HG02610 (cell line): ENCODE data around the gene PLPPR3.

Experiments
- ATAC-seq: cut with Tn5 transposase; IDR thresholded peaks from one replicate; pipeline ENCODE4 v1.9.1; 2021; ENCODE audit warnings: mild to moderate bottlenecking, moderate library complexity; ENCODE audit not compliant: unreplicated experiment

Gene PLPPR3

GRCh38 chr19:797528-798414 is 24.0 kb downstream of the PLPPR3 start:
- ATAC-seq, result peak; percentile 35

GRCh38 chr19:796692-797527 is 24.8 kb downstream of the PLPPR3 start, which contains the start of gene PTBP1:
Gene PTBP1, plus strand, starts transcription at chr19:797452. Its CDS starts 46 bp downstream, at chr19:797498.
- ATAC-seq, result peak; percentile 79

GRCh38 chr19:795691-796581 is 25.8 kb downstream of the PLPPR3 start:
- no peak for ATAC-seq

GRCh38 chr19:795073-795611 is 26.6 kb downstream of the PLPPR3 start:
- ATAC-seq, result no peak

GRCh38 chr19:793806-794205 is 27.9 kb downstream of the PLPPR3 start:
- no peak for ATAC-seq

GRCh38 chr19:792306-792885 is 29.4 kb downstream of the PLPPR3 start:
- ATAC-seq, result no peak

GRCh38 chr19:791567-792305 is 30.0 kb downstream of the PLPPR3 start:
- no peak for ATAC-seq

- no peak for ATAC-seq
Observed at GRCh38 chr19:791007-791566, 30.7 kb downstream of the PLPPR3 start.

- ATAC-seq, result no peak
Observed at GRCh38 chr19:789701-790060, 32.1 kb downstream of the PLPPR3 start.

GRCh38 chr19:788983-789700 is 32.6 kb downstream of the PLPPR3 start:
- no peak for ATAC-seq

- ATAC-seq, result no peak
Observed at GRCh38 chr19:788686-788982, 33.1 kb downstream of the PLPPR3 start.

- no peak for ATAC-seq
Observed at GRCh38 chr19:787536-787935, 34.2 kb downstream of the PLPPR3 start.

GRCh38 chr19:784541-784940 is 37.2 kb downstream of the PLPPR3 start:
- no peak for ATAC-seq

- no peak for ATAC-seq
Observed at GRCh38 chr19:782878-783668, 38.7 kb downstream of the PLPPR3 start.

- no peak for ATAC-seq
Observed at GRCh38 chr19:782185-782877, 39.4 kb downstream of the PLPPR3 start.

- ATAC-seq, result no peak
Observed at GRCh38 chr19:781800-782184, 40.0 kb downstream of the PLPPR3 start.

- no peak for ATAC-seq
Observed at GRCh38 chr19:780935-781334, 40.8 kb downstream of the PLPPR3 start.
